GM12878 (cell line): ENCODE data around the gene OR13C4. TPM values are rescaled to one million over a fixed set of nuclear protein-coding genes. Genes with fewer than 3 reads are reported as not detected.

Source experiments
- ATAC-seq: fragments of 200-7000 bp; cut with Tn5 transposase; 3 replicates; pipeline ENCODE4 v1.9.1; 2020; ENCODE audit warnings: mild to moderate bottlenecking, moderate library complexity
- BruUV-seq: library from RNA; stranded (reverse); fragments of 400-500 nt; replicated peaks from 2 replicates; lab custom pipeline; 2021; lab: Mats Ljungman, UMichigan
- CTCF ChIA-PET: fragments of 300-600 bp; sonication (Branson Sonifier 250); formaldehyde crosslinking; extraction: SDS; loops from one replicate; lab custom pipeline; 2021; ENCODE audit warnings: inconsistent platforms; lab: Yijun Ruan, JAX
- POLR2A ChIA-PET: fragments of 350-600 bp; formaldehyde crosslinking; extraction: SDS; loops from one replicate; lab custom pipeline; 2021; ENCODE audit warnings: inconsistent platforms; lab: Charles Lee
- RAD21 ChIA-PET: fragments of 300-600 bp; sonication (Branson Sonifier 250); formaldehyde crosslinking; loops from one replicate; lab custom pipeline; 2023; ENCODE audit warnings: antibody characterized with exemption; ENCODE audit not compliant: unreplicated experiment; lab: Charles Lee
- SMC1A ChIA-PET: fragments of 300-600 bp; sonication (Branson Sonifier 250); formaldehyde crosslinking; loops from one replicate; lab custom pipeline; 2023; ENCODE audit not compliant: unreplicated experiment, uncharacterized antibody; lab: Charles Lee
- DNase-seq: peaks from one replicate; pipeline ENCODE4 v3.0.0-alpha.2; 2011; ENCODE audit warnings: low read depth, low spot score
- FAIRE-seq: peaks from 3 replicates; lab custom pipeline; 2011; peaks lifted over from hg19 to GRCh38; lab: Jason Lieb, UNC
- H2AFZ ChIP-seq: 2 replicates; pipeline ENCODE4 v1.6.0; 2011; ENCODE audit warnings: low read depth, low read length, control low read depth; ENCODE audit not compliant: control insufficient read depth
- H3K27ac ChIP-seq: 2 replicates; pipeline ENCODE4 v1.5.1; 2011; ENCODE audit warnings: control low read depth; ENCODE audit not compliant: control insufficient read depth, insufficient read depth
- H3K27me3 ChIP-seq, 2 experiments: replicated peaks in 1 of 2; 2 replicates each; pipeline versions ENCODE4 v1.6.0 to v1.6.1; 2011; ENCODE audit warnings: low read length in 1 of 2; ENCODE audit not compliant: control insufficient read depth in 2 of 2, insufficient read depth in 2 of 2
- H3K36me3 ChIP-seq, 2 experiments: 2 replicates each; pipeline ENCODE4 v1.5.1; 2011; ENCODE audit warnings: low read length in 1 of 2; ENCODE audit not compliant: control insufficient read depth in 2 of 2, insufficient read depth in 2 of 2
- H3K4me1 ChIP-seq: 2 replicates; pipeline ENCODE4 v1.6.1; 2011; ENCODE audit warnings: mild to moderate bottlenecking, low read length, moderate library complexity, mixed read lengths; ENCODE audit not compliant: control insufficient read depth, insufficient read depth
- H3K4me2 ChIP-seq: 2 replicates; pipeline ENCODE4 v1.6.0; 2011; ENCODE audit warnings: control low read depth; ENCODE audit not compliant: control insufficient read depth, insufficient read depth
- H3K4me3 ChIP-seq: fragments of 200-600 bp; sonication (generic); 2 replicates; pipeline ENCODE4 v1.5.1; 2016
- H3K79me2 ChIP-seq: 2 replicates; pipeline ENCODE4 v1.6.0; 2011; ENCODE audit warnings: low read length; ENCODE audit not compliant: control insufficient read depth, insufficient read depth
- H3K9ac ChIP-seq: 2 replicates; pipeline ENCODE4 v1.8.0; 2011; ENCODE audit warnings: low read length, control low read depth, mixed read lengths; ENCODE audit not compliant: control insufficient read depth, insufficient read depth
- H3K9me3 ChIP-seq: replicated peaks from 3 replicates; pipeline ENCODE4 v1.5.1; 2011; ENCODE audit warnings: mild to moderate bottlenecking, low read length; ENCODE audit not compliant: control insufficient read depth, insufficient read depth
- H4K20me1 ChIP-seq: 2 replicates; pipeline ENCODE4 v1.6.0; 2011; ENCODE audit not compliant: control insufficient read depth, insufficient read depth
- CBFB ChIP-seq: IDR thresholded peaks from 2 replicates; pipeline ENCODE4 v1.6.1; 2016; ENCODE audit warnings: antibody characterized with exemption, low read depth
- EZH2 ChIP-seq: IDR thresholded peaks from 2 replicates; pipeline ENCODE4 v1.6.1; 2012; ENCODE audit warnings: low read depth, mild to moderate bottlenecking, control low read depth, inconsistent platforms, low read length, borderline replicate concordance; ENCODE audit not compliant: control insufficient read depth
- IRF4 ChIP-seq: IDR thresholded peaks from 2 replicates; pipeline ENCODE4 v1.6.1; 2011; ENCODE audit warnings: low read depth, low read length
- MYC ChIP-seq: IDR thresholded peaks from 2 replicates; pipeline ENCODE4 v1.6.1; 2011; ENCODE audit warnings: mild to moderate bottlenecking, low read length, moderate library complexity, inconsistent platforms; ENCODE audit not compliant: insufficient read depth, insufficient replicate concordance, insufficient read length, severe bottlenecking
- RUNX3 ChIP-seq: IDR thresholded peaks from 2 replicates; pipeline ENCODE4 v1.6.1; 2012; ENCODE audit warnings: low read length, inconsistent platforms
- SPI1 ChIP-seq: IDR thresholded peaks from 2 replicates; pipeline ENCODE4 v1.6.1; 2011; ENCODE audit warnings: low read depth, mild to moderate bottlenecking, low read length, moderate library complexity, borderline replicate concordance; ENCODE audit not compliant: insufficient read depth
- YBX1 ChIP-seq: fragments of 450-650 bp; IDR thresholded peaks from 2 replicates; pipeline ENCODE4 v1.6.1; 2016; ENCODE audit warnings: antibody characterized with exemption
- ZBED1 ChIP-seq: IDR thresholded peaks from 2 replicates; pipeline ENCODE4 v1.6.1; 2016; ENCODE audit warnings: borderline replicate concordance
- in situ Hi-C: fragments of 300-500 bp; cut with MboI; formaldehyde crosslinking; loops from 9 replicates; pipeline ENCODE4 v1.14.3; 2018; ENCODE audit warnings: mixed read lengths
- intact Hi-C: fragments of 100-400 bp; cut with micrococcal nuclease; formaldehyde crosslinking; loops from one replicate; pipeline ENCODE4 v1.14.2; 2022; ENCODE audit not compliant: unreplicated experiment
- polyA plus RNA-seq, 11 experiments: library from polyadenylated mRNA; depleted of rRNA in 4 of 11; unstranded in 6 of 11; stranded (reverse) in 5 of 11; fragments of >200 nt; fragmentation: Nextera tagmentation in 4 of 11; fragmentation: Illumina TruSeq in 1 of 11; extraction: Ambion mirVana in 4 of 11; extraction: Trizol in 1 of 11; gene quantifications; 1 replicate in 1 of 11; 2 replicates in 10 of 11; pipeline versions ENCODE4 v1.2.1 to v1.2.3, GENCODE V29; 2011 to 2016; ENCODE audit warnings: inconsistent platforms in 2 of 11, missing spikeins in 2 of 11, low read depth in 1 of 11
- total RNA-seq, 4 experiments: library from RNA; depleted of rRNA in 3 of 4; stranded (reverse); fragments of >200 nt in 3 of 4; fragmentation: Illumina TruSeq in 1 of 4; extraction: Trizol in 1 of 4; gene quantifications; 2 replicates each; pipeline versions ENCODE4 v1.2.1 to v1.2.3, GENCODE V29; 2013 to 2021
- TF ChIP-seq, protein P1 (sequence below): fragments of 450-650 bp; IDR thresholded peaks from 2 replicates; pipeline ENCODE4 v1.6.1; 2017; ENCODE audit warnings: mild to moderate bottlenecking, moderate library complexity
- TF ChIP-seq, protein P2 (sequence below): fragments of 450-650 bp; formaldehyde crosslinking; IDR thresholded peaks from 2 replicates; pipeline ENCODE4 v1.4.0; 2022; ENCODE audit warnings: mild to moderate bottlenecking, moderate library complexity
- TF ChIP-seq, protein P3 (sequence below): fragments of 450-650 bp; IDR thresholded peaks from 2 replicates; pipeline ENCODE4 v1.6.1; 2017; ENCODE audit warnings: antibody characterized with exemption, mild to moderate bottlenecking, moderate library complexity
- TF ChIP-seq, protein P4 (sequence below): fragments of 450-650 bp; IDR thresholded peaks from 2 replicates; pipeline ENCODE4 v1.6.1; 2016; ENCODE audit warnings: mild to moderate bottlenecking

The OR13C4 gene
- total and polyA plus RNA-seq, 10 of the 15 experiments (the other 5 are each of a cell fraction or from before 2014, with no cell fraction given) = 0.17 to 0.26 TPM; not detected in 8

DNA sequence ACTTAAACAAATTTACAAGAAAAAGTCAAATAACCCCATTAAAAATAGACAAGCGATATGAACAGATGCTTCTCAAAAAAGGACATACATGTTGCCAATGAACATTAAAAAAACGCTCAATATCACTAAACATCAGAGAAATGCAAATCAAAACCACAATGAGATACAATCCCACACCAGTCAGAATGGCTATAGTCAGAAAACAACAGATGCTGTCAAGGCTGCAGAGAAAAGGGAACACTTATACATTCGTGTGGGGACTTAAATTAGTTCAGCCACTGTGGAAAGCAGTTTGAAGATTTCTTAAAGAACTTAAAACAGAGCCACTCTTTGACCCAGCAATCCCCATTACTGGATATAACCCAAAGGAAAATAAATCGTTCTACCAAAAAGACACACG, 12.1 kb downstream of the OR13C4 start (continued):
- TF ChIP-seq, protein P1, sequence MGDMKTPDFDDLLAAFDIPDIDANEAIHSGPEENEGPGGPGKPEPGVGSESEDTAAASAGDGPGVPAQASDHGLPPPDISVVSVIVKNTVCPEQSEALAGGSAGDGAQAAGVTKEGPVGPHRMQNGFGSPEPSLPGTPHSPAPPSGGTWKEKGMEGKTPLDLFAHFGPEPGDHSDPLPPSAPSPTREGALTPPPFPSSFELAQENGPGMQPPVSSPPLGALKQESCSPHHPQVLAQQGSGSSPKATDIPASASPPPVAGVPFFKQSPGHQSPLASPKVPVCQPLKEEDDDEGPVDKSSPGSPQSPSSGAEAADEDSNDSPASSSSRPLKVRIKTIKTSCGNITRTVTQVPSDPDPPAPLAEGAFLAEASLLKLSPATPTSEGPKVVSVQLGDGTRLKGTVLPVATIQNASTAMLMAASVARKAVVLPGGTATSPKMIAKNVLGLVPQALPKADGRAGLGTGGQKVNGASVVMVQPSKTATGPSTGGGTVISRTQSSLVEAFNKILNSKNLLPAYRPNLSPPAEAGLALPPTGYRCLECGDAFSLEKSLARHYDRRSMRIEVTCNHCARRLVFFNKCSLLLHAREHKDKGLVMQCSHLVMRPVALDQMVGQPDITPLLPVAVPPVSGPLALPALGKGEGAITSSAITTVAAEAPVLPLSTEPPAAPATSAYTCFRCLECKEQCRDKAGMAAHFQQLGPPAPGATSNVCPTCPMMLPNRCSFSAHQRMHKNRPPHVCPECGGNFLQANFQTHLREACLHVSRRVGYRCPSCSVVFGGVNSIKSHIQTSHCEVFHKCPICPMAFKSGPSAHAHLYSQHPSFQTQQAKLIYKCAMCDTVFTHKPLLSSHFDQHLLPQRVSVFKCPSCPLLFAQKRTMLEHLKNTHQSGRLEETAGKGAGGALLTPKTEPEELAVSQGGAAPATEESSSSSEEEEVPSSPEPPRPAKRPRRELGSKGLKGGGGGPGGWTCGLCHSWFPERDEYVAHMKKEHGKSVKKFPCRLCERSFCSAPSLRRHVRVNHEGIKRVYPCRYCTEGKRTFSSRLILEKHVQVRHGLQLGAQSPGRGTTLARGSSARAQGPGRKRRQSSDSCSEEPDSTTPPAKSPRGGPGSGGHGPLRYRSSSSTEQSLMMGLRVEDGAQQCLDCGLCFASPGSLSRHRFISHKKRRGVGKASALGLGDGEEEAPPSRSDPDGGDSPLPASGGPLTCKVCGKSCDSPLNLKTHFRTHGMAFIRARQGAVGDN = no peak
- no peak for TF ChIP-seq EZH2
- no peak for TF ChIP-seq YBX1

DNA sequence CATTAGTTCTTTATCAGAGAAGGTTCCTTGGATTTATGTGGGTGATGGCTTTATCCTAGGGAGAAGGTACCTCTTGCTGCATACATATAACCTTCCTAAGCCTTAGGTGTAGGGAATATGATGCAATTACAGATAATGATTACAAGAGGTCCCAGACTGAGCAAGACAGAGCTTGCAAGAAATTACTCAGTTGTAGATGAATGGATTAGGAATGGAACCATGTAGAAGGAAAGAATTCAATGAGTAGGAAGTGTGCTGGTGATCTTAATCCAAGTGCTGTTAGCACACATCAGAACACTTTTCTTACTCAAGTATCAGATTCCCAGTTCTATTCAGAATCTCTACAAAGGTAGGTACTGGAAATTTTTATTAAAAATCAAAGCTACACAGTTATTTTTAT, 20.4 kb downstream of the OR13C4 start:
- Histone ChIP-seq H3K36me3 (no peaks in the 10 kb centered on the region), H3K4me2 (no peak overlapping the region), H4K20me1 (no peaks in the 10 kb centered on the region), H3K27ac (no peak overlapping the region), H2AFZ (no peak overlapping the region), H3K79me2 (no peaks in the 10 kb centered on the region), H3K4me1 (no peaks in the 10 kb centered on the region), H3K27me3 (no peaks in the 10 kb centered on the region), H3K4me3 (no peak overlapping the region), H3K9me3 (no peaks in the 10 kb centered on the region), H3K9ac (no peak overlapping the region)
- no TSS peak for BruUV-seq
- in situ Hi-C loops = no loop called here
- DNase-seq (no peak), ATAC-seq (no peak), FAIRE-seq (no peak)
- ChIA-PET POLR2A (interaction anchor here (0.6 kb wide), 2 partner anchors 138 to 168 kb away, joined by 3 to 8 read pairs; no protein-coding TSS in a partner anchor), SMC1A (no interaction called here), CTCF (interaction anchor here (1.4 kb wide), 1 partner anchor 12 kb away, joined by 5 read pairs; no protein-coding TSS in a partner anchor), RAD21 (no interaction called here)
- intact Hi-C loops = loop anchor here (5.0 kb wide), 1 partner anchor 61 kb away; the partner anchor contains the start of gene OR13C8
- TF ChIP-seq MYC = no peak
- TF ChIP-seq, protein P2, sequence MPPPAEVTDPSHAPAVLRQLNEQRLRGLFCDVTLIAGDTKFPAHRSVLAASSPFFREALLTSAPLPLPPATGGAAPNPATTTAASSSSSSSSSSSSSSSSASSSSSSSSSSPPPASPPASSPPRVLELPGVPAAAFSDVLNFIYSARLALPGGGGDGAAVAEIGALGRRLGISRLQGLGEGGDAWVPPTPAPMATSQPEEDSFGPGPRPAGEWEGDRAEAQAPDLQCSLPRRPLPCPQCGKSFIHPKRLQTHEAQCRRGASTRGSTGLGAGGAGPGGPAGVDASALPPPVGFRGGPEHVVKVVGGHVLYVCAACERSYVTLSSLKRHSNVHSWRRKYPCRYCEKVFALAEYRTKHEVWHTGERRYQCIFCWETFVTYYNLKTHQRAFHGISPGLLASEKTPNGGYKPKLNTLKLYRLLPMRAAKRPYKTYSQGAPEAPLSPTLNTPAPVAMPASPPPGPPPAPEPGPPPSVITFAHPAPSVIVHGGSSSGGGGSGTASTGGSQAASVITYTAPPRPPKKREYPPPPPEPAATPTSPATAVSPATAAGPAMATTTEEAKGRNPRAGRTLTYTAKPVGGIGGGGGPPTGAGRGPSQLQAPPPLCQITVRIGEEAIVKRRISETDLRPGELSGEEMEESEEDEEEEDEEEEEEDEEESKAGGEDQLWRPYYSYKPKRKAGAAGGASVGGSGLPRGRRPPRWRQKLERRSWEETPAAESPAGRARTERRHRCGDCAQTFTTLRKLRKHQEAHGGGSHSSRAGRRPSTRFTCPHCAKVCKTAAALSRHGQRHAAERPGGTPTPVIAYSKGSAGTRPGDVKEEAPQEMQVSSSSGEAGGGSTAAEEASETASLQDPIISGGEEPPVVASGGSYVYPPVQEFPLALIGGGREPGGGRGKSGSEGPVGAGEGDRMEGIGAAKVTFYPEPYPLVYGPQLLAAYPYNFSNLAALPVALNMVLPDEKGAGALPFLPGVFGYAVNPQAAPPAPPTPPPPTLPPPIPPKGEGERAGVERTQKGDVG (CRISPR knock-in tag) = no peak
- no peak for TF ChIP-seq CBFB
- TF ChIP-seq RUNX3 = no peak
- TF ChIP-seq IRF4 = no peak
- TF ChIP-seq SPI1 = no peak
- TF ChIP-seq ZBED1 = no peak
- TF ChIP-seq, protein P3, sequence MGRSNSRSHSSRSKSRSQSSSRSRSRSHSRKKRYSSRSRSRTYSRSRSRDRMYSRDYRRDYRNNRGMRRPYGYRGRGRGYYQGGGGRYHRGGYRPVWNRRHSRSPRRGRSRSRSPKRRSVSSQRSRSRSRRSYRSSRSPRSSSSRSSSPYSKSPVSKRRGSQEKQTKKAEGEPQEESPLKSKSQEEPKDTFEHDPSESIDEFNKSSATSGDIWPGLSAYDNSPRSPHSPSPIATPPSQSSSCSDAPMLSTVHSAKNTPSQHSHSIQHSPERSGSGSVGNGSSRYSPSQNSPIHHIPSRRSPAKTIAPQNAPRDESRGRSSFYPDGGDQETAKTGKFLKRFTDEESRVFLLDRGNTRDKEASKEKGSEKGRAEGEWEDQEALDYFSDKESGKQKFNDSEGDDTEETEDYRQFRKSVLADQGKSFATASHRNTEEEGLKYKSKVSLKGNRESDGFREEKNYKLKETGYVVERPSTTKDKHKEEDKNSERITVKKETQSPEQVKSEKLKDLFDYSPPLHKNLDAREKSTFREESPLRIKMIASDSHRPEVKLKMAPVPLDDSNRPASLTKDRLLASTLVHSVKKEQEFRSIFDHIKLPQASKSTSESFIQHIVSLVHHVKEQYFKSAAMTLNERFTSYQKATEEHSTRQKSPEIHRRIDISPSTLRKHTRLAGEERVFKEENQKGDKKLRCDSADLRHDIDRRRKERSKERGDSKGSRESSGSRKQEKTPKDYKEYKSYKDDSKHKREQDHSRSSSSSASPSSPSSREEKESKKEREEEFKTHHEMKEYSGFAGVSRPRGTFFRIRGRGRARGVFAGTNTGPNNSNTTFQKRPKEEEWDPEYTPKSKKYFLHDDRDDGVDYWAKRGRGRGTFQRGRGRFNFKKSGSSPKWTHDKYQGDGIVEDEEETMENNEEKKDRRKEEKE = no peak
- TF ChIP-seq, protein P4, sequence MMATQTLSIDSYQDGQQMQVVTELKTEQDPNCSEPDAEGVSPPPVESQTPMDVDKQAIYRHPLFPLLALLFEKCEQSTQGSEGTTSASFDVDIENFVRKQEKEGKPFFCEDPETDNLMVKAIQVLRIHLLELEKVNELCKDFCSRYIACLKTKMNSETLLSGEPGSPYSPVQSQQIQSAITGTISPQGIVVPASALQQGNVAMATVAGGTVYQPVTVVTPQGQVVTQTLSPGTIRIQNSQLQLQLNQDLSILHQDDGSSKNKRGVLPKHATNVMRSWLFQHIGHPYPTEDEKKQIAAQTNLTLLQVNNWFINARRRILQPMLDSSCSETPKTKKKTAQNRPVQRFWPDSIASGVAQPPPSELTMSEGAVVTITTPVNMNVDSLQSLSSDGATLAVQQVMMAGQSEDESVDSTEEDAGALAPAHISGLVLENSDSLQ = no peak
